ENCODE data around the gene C1QTNF9B. TPM values are rescaled to one million over a fixed set of nuclear protein-coding genes. Genes with fewer than 3 reads are reported as not detected.

C1QTNF9B gene
- total RNA-seq, 2 donors from 2014 or later, result not detected

GRCh38 chr13:23876265-23876664 is 21.0 kb downstream of the C1QTNF9B start:
- TF ChIP-seq, protein P1, sequence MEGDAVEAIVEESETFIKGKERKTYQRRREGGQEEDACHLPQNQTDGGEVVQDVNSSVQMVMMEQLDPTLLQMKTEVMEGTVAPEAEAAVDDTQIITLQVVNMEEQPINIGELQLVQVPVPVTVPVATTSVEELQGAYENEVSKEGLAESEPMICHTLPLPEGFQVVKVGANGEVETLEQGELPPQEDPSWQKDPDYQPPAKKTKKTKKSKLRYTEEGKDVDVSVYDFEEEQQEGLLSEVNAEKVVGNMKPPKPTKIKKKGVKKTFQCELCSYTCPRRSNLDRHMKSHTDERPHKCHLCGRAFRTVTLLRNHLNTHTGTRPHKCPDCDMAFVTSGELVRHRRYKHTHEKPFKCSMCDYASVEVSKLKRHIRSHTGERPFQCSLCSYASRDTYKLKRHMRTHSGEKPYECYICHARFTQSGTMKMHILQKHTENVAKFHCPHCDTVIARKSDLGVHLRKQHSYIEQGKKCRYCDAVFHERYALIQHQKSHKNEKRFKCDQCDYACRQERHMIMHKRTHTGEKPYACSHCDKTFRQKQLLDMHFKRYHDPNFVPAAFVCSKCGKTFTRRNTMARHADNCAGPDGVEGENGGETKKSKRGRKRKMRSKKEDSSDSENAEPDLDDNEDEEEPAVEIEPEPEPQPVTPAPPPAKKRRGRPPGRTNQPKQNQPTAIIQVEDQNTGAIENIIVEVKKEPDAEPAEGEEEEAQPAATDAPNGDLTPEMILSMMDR (conservative IDR thresholded peaks at IDR 0.05), result peak; percentile 72
- Mint-ChIP-seq H3K4me3 (no peak overlapping the region), H3K27me3 (ENCODE audit: insufficient read depth) (no peaks in the 10 kb centered on the region), H3K9me3 (no peaks in the 10 kb centered on the region), H3K36me3 (ENCODE audit: low read depth) (peaks cover 21% of the 10 kb centered on the region), H3K27ac (no peak overlapping the region), H3K4me1 (peaks cover 8% of the 10 kb centered on the region)
- Histone ChIP-seq H3K36me3 (ENCODE audit: control insufficient read depth, insufficient read depth, low read length) (peaks cover 20% of the 10 kb centered on the region), H3K27ac (ENCODE audit: low read depth, low read length) (no peak overlapping the region), H3K4me3 (ENCODE audit: low read length) (no peak overlapping the region), H3K27me3 (ENCODE audit: control insufficient read depth, insufficient read depth, low read length, poor library complexity, severe bottlenecking) (no peaks in the 10 kb centered on the region), H3K9me3 (ENCODE audit: control insufficient read depth, low read length) (peaks cover 5% of the 10 kb centered on the region), H3K4me1 (ENCODE audit: control insufficient read depth, insufficient read depth, low read length) (no peaks in the 10 kb centered on the region), H3K9ac (ENCODE audit: extremely low read depth, low read length, poor library complexity, severe bottlenecking) (no peak overlapping the region)
- 85 to 92% methylated on average over 2 of the region's 2 CpGs for WGBS, 2 experiments (ENCODE audit: insufficient coverage in 1 of 2, insufficient read length in 1 of 2)
- DNase-seq, result no peak

GRCh38 chr13:23871616-23872220 is 25.6 kb downstream of the C1QTNF9B start:
- H3K27ac Mint-ChIP-seq, result no peak overlapping the region
- peaks cover 2% of the 10 kb centered on the region for H3K4me1 ChIP-seq (ENCODE audit: control insufficient read depth, insufficient read depth, low read length)
- H3K9me3 Mint-ChIP-seq, result no peaks in the 10 kb centered on the region
- H3K27me3 Mint-ChIP-seq (ENCODE audit: insufficient read depth), result no peaks in the 10 kb centered on the region
- no peaks in the 10 kb centered on the region for H3K4me1 Mint-ChIP-seq
- no peak overlapping the region for H3K4me3 ChIP-seq (ENCODE audit: low read length)
- no peak overlapping the region for H3K4me3 Mint-ChIP-seq
- H3K9me3 ChIP-seq (ENCODE audit: control insufficient read depth, low read length), result no peaks in the 10 kb centered on the region
- H3K27ac ChIP-seq (ENCODE audit: low read depth, low read length), result no peak overlapping the region
- H3K9ac ChIP-seq (ENCODE audit: extremely low read depth, low read length, poor library complexity, severe bottlenecking), result no peak overlapping the region
- no peaks in the 10 kb centered on the region for H3K27me3 ChIP-seq (ENCODE audit: control insufficient read depth, insufficient read depth, low read length, poor library complexity, severe bottlenecking)
- no peaks in the 10 kb centered on the region for H3K36me3 Mint-ChIP-seq (ENCODE audit: low read depth)
- TF ChIP-seq, protein P1 (conservative IDR thresholded peaks at IDR 0.05), result peak; percentile 74
- WGBS, 2 experiments (ENCODE audit: insufficient coverage in 1 of 2, insufficient read length in 1 of 2), result 78% methylated on average over 2 of the region's 2 CpGs; no CpG with 5 or more reads in 1 of the 2 experiments
- no peak for DNase-seq
- H3K36me3 ChIP-seq (ENCODE audit: control insufficient read depth, insufficient read depth, low read length), result peaks cover 4% of the 10 kb centered on the region

DNA sequence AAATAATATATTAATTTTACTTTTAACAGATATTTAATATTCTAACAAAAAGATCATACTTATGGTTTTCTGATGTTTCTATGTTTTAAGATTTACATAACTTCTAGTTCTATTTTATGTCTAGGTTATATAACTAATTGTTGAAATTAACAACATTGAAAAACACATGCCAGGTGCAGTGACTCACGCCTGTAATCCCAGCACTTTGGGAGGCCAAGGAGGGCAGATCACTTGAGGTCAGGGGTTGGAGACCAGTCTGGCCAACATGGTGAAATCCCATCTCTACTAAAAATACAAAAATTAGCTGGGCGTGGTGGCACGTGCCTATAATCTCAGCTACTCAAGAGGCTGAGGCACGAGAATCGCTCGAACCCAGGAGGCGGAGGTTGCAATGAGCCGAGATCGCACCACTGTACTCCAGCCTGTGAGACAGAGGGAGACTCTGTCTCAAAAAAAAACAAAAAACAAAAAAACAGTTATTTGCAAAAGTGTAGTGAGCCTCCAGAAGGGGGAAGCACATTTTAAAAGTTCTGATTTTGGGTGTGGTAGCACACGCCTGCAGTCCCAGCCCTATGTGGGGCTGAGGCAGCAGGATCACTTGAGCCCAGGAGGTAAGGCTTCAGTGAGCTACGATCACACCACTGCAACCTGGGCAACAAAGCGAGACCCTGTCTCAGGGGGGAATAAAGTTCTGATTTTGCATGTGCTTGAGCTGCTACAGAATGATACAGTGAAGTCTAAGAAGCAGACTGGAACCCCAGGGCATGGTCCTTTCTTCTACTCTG is 26.8 kb downstream of the C1QTNF9B start:
- no peak for DNase-seq
- Histone ChIP-seq H3K27me3 (ENCODE audit: control insufficient read depth, insufficient read depth, low read length, poor library complexity, severe bottlenecking) (no peaks in the 10 kb centered on the region), H3K9me3 (ENCODE audit: control insufficient read depth, low read length) (no peaks in the 10 kb centered on the region), H3K27ac (ENCODE audit: low read depth, low read length) (no peak overlapping the region), H3K36me3 (ENCODE audit: control insufficient read depth, insufficient read depth, low read length) (peaks cover 4% of the 10 kb centered on the region), H3K9ac (ENCODE audit: extremely low read depth, low read length, poor library complexity, severe bottlenecking) (no peak overlapping the region), H3K4me3 (ENCODE audit: low read length) (no peak overlapping the region), H3K4me1 (ENCODE audit: control insufficient read depth, insufficient read depth, low read length) (peaks cover 2% of the 10 kb centered on the region)
- Mint-ChIP-seq H3K36me3 (ENCODE audit: low read depth) (no peaks in the 10 kb centered on the region), H3K9me3 (no peaks in the 10 kb centered on the region), H3K27ac (no peak overlapping the region), H3K27me3 (ENCODE audit: insufficient read depth) (no peaks in the 10 kb centered on the region), H3K4me3 (no peak overlapping the region), H3K4me1 (no peaks in the 10 kb centered on the region)
- TF ChIP-seq, protein P1 (conservative IDR thresholded peaks at IDR 0.05), result no peak
- 94 to 100% methylated on average over 2 to 12 of the region's 12 CpGs for WGBS, 2 experiments (ENCODE audit: insufficient coverage in 1 of 2, insufficient read length in 1 of 2)

Measured in endodermal cell (in vitro differentiated cells).